Muscle of leg (tissue), 11 donors: Measurements from ENCODE around the gene STBD1. TPM values are rescaled to one million over a fixed set of nuclear protein-coding genes. Genes with fewer than 3 reads are reported as not detected.
"Not testable (repeated sequence)": the region's sequence is repeated elsewhere in the genome, so short reads cannot be mapped to it uniquely, and the experiment has no call there.

Source experiments
- DNase-seq: peaks from one replicate; pipeline ENCODE4 v3.0.0; 2013
- H3K27ac ChIP-seq: one replicate; pipeline ENCODE4 v1.5.1; 2013; ENCODE audit warnings: mild to moderate bottlenecking, low read length, control low read depth
- H3K27me3 ChIP-seq: one replicate; pipeline ENCODE4 v1.6.1; 2013; ENCODE audit warnings: low read length; ENCODE audit not compliant: control insufficient read depth, insufficient read depth
- H3K36me3 ChIP-seq: one replicate; pipeline ENCODE4 v1.6.1; 2013; ENCODE audit warnings: low read length; ENCODE audit not compliant: control insufficient read depth, insufficient read depth
- H3K4me1 ChIP-seq: one replicate; pipeline ENCODE4 v1.6.1; 2013; ENCODE audit warnings: low read length; ENCODE audit not compliant: control insufficient read depth, insufficient read depth
- H3K4me3 ChIP-seq: one replicate; pipeline ENCODE4 v1.5.1; 2013; ENCODE audit warnings: low read length, control low read depth
- H3K9me3 ChIP-seq: replicated peaks from 2 replicates; pipeline ENCODE4 v1.6.1; 2013; ENCODE audit warnings: low read depth, low read length; ENCODE audit not compliant: control insufficient read depth
- WGBS: methylation state at CpG from one replicate; pipeline ENCODE4 v1.1.5; 2013; ENCODE audit warnings: missing lambda C conversion rate; ENCODE audit not compliant: insufficient coverage; 5-methylcytosine and 5-hydroxymethylcytosine counted together
- polyA plus RNA-seq, 8 donors: library from polyadenylated mRNA; unstranded; fragments of 120-200 nt; gene quantifications; one replicate each; pipeline versions ENCODE4 v1.2.1 to v1.2.3, GENCODE V29; 2013; ENCODE audit warnings: inconsistent platforms in 1 of 8, low replicate concordance in 1 of 8; ENCODE audit not compliant: insufficient read length in 8 of 8, insufficient read depth in 1 of 8
- total RNA-seq: library from RNA; stranded (reverse); fragments of 120-200 nt; gene quantifications from one replicate; pipeline ENCODE4 v1.2.4, GENCODE V29; 2013

Gene STBD1
- total and polyA plus RNA-seq, 9 donors: 22.1 to 47.6 (median 35.0) TPM

DNA sequence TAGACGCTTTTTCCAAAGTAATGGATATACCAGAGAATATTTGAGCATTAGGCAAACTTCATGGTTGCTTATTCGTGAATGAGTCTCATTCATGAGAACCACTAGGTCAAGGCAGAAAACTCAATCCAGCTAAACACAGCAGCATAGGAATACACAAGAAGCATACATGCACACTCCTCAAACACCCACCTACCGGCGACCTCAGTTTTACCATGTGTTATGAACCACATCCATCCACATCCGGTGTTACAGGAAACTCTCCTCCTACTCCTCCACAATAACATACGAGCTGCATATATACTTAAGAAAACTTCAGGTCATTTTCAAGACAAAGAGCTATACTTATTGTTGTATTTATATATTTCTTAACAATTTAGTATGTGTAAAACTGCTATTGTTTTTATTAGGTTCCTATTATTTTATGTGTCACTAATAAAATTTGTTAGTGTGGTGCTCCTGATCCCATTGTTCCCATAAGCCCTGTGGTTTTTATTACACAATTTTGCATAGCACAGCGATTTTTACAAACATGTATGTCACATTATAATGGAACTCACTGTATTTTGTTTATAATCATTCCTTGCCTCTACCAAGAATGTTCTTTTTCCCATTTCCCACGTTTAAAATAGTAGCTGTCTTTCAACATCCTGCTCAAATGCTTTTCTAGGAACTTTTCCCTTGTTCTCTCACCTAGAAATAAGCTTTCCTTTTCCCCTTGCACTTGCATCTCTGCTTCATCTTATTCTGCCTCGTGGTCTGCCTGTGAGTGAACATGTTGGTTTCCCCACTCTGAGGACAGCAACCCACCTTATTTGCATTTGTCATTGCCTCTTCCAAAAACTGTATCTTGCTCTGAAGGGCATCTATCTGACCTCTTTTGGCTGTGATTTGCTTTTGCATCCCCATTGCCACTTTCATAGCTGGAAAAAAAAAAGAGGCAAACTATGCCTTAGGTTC, 48.3 kb downstream of the STBD1 start:
- WGBS: 46% methylated on average over 2 of the region's 9 CpGs
- no peaks in the 10 kb centered on the region for H3K4me1 ChIP-seq
- no peak overlapping the region for H3K4me3 ChIP-seq
- H3K9me3 ChIP-seq: peaks cover under 1% of the 10 kb centered on the region
- DNase-seq: no peak
- H3K27ac ChIP-seq: no peak overlapping the region
- no peaks in the 10 kb centered on the region for H3K27me3 ChIP-seq
- H3K36me3 ChIP-seq: no peaks in the 10 kb centered on the region

DNA sequence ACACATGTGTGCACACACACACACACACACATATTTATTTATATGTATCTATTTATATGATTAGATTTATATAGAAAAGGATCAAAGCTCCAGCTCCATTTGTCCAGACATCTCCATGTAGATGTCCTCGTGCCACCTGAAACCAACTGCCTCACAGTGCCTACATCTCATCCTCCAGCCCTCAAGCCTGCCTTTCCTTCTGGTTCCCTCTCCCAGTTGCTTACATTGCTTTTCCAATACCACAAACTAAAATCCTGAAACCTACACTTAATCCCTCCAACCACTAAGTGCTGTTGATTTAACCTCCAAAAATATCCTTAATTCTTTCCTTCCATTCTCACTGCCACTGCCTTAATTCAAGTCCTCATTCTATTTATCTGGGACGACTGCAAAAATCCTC, 51.4 kb downstream of the STBD1 start:
- Histone ChIP-seq H3K36me3 (no peaks in the 10 kb centered on the region), H3K9me3 (peaks cover 3% of the 10 kb centered on the region), H3K27me3 (no peaks in the 10 kb centered on the region), H3K4me3 (no peak overlapping the region), H3K27ac (no peak overlapping the region), H3K4me1 (peaks cover under 1% of the 10 kb centered on the region)
- DNase-seq: no peak
- 63% methylated on average over 2 of the region's 2 CpGs for WGBS

DNA sequence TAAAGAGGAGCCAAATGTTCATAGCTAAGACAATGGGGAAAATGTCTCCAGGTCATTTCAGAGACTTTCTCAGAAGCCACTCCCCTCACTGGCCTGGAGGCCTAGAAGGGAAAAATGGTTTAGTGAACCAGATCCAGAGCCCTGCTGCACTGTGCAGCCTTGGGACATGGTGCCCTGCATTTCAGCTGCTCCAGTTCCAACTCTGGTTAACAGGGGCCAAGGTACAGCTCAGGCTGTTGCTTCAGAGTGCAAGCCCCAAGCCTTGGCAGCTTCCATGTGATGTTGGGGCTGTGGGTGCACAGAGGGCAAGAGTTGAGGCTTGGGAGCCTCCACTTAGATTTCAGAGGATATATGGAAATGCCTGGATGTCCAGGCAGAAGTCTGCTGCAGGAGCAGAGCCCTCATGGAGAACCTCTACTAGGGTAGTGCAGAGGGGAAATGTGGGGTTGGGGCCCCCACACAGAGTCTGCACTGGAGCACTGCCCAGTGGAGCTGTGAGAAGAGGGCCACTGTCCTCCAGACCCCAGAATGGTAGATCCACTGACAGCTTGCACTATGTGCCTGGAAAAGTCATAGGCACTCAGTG, 53.4 kb downstream of the STBD1 start:
- DNase-seq, H3K9me3 ChIP-seq, H3K4me3 ChIP-seq, H3K36me3 ChIP-seq, H3K27me3 ChIP-seq, H3K4me1 ChIP-seq, H3K27ac ChIP-seq: not testable (repeated sequence)

Other genes starting within 250 kb of the STBD1 start
- gene ART3, start 232.0 kb upstream of the STBD1 start, total RNA-seq: 26.0 TPM
- gene ART3, start 232.0 kb upstream of the STBD1 start, polyA plus RNA-seq: 10 to 100 TPM; 21.7 to 54.3 (median 38.9) TPM
- gene NUP54, start 158.3 kb upstream of the STBD1 start, total RNA-seq: 45.7 TPM
- 10 to 100 TPM; 31.9 to 45.4 (median 39.3) TPM for gene NUP54, start 158.3 kb upstream of the STBD1 start, polyA plus RNA-seq
- gene SCARB2, start 92.9 kb upstream of the STBD1 start, total RNA-seq: 136 TPM
- gene SCARB2, start 92.9 kb upstream of the STBD1 start, polyA plus RNA-seq: 100 to 1,000 TPM; 101 to 154 (median 117) TPM
- gene FAM47E, start 55.0 kb upstream of the STBD1 start, total RNA-seq: 1.9 TPM
- 1 to 10 TPM in 5 of 8 donors, under 1 TPM in 3; 0.64 to 2.4 (median 1.1) TPM for gene FAM47E, start 55.0 kb upstream of the STBD1 start, polyA plus RNA-seq
- gene CCDC158, start 114.4 kb downstream of the STBD1 start, total RNA-seq: 0.18 TPM
- gene CCDC158, start 114.4 kb downstream of the STBD1 start, polyA plus RNA-seq: 1 to 10 TPM in 1 of 8 donors, under 1 TPM in 7; 0.61 to 1.5 (median 0.71) TPM
- 25.1 TPM for gene SHROOM3, start 128.5 kb downstream of the STBD1 start, total RNA-seq
- gene SHROOM3, start 128.5 kb downstream of the STBD1 start, polyA plus RNA-seq: 10 to 100 TPM; 21.0 to 57.5 (median 33.3) TPM